ENCODE data around the gene LHCGR.

GRCh38 chr2:48733067-48733503 is 22.4 kb downstream of the LHCGR start:
- TF ChIP-seq CTCF (conservative IDR thresholded peaks at IDR 0.05 in 1 of 2, IDR thresholded peaks at IDR 0.05 in 1 of 2; ENCODE audit: extremely low read depth in 1 of 2, insufficient read depth in 1 of 2, low read depth in 1 of 2, low read length in 2 of 2) = no peak
- TF ChIP-seq EZH2 (IDR thresholded peaks at IDR 0.05; ENCODE audit: borderline replicate concordance, low read length) = no peak
